GM23338 (cell line): Measurements from ENCODE around the gene PRAMEF12. TPM values are rescaled to one million over a fixed set of nuclear protein-coding genes. Genes with fewer than 3 reads are reported as not detected.

ENCODE experiments used
- ATAC-seq: fragments of 200-7000 bp; cut with Tn5 transposase; 3 replicates; pipeline ENCODE4 v1.9.1; 2020
- DNase-seq: peaks from one replicate; pipeline ENCODE4 v3.0.0-alpha.2; 2015; ENCODE audit warnings: low spot score
- H2AFZ ChIP-seq: fragments of 200-600 bp; sonication (generic); 2 replicates; pipeline ENCODE4 v1.8.0; 2016; ENCODE audit warnings: antibody characterized with exemption, mild to moderate bottlenecking, moderate library complexity
- H3F3A ChIP-seq: fragments of 200-600 bp; sonication (generic); replicated peaks from 2 replicates; pipeline ENCODE4 v1.8.0; 2017; ENCODE audit warnings: antibody characterized with exemption, mixed run types, low read depth
- H3K27ac ChIP-seq: fragments of 200-600 bp; sonication (generic); 2 replicates; pipeline ENCODE4 v1.6.1; 2016; ENCODE audit warnings: low read depth
- H3K27me3 ChIP-seq: fragments of 200-600 bp; sonication (generic); 2 replicates; pipeline ENCODE4 v1.8.0; 2016; ENCODE audit warnings: mild to moderate bottlenecking, mixed run types, moderate library complexity; ENCODE audit not compliant: insufficient read depth
- H3K36me3 ChIP-seq: fragments of 200-600 bp; sonication (generic); 2 replicates; pipeline ENCODE4 v1.8.0; 2016; ENCODE audit warnings: mild to moderate bottlenecking; ENCODE audit not compliant: insufficient read depth
- H3K4me1 ChIP-seq: fragments of 200-600 bp; sonication (generic); 2 replicates; pipeline ENCODE4 v1.8.0; 2016; ENCODE audit warnings: mild to moderate bottlenecking, moderate library complexity; ENCODE audit not compliant: insufficient read depth
- H3K4me2 ChIP-seq: fragments of 200-600 bp; sonication (generic); 2 replicates; pipeline ENCODE4 v1.7.1; 2017; ENCODE audit warnings: mixed run types
- H3K4me3 ChIP-seq: fragments of 200-600 bp; sonication (generic); 2 replicates; pipeline ENCODE4 v1.6.1; 2016; ENCODE audit warnings: mixed run types
- H3K79me2 ChIP-seq: fragments of 200-600 bp; sonication (generic); replicated peaks from 2 replicates; pipeline ENCODE4 v1.8.0; 2017; ENCODE audit warnings: mild to moderate bottlenecking; ENCODE audit not compliant: insufficient read depth
- H3K9me2 ChIP-seq: fragments of 200-600 bp; sonication (generic); 2 replicates; pipeline ENCODE4 v1.8.0; 2017; ENCODE audit not compliant: insufficient read depth
- H4K20me1 ChIP-seq: fragments of 200-600 bp; sonication (generic); replicated peaks from 2 replicates; pipeline ENCODE4 v1.8.0; 2017; ENCODE audit warnings: mild to moderate bottlenecking; ENCODE audit not compliant: insufficient read depth
- H3K27ac Mint-ChIP-seq: 2 replicates; pipeline ENCODE4 v1.8.0; 2020; ENCODE audit warnings: inconsistent platforms, mild to moderate bottlenecking, moderate library complexity, mixed read lengths
- H3K27me3 Mint-ChIP-seq: 3 replicates; pipeline ENCODE4 v1.8.0; 2022; ENCODE audit warnings: low read depth, mild to moderate bottlenecking, moderate library complexity, mixed read lengths, inconsistent platforms; ENCODE audit not compliant: insufficient read depth, poor library complexity
- H3K36me3 Mint-ChIP-seq: 3 replicates; pipeline ENCODE4 v1.8.0; 2021; ENCODE audit warnings: low read depth, mild to moderate bottlenecking, inconsistent platforms, moderate library complexity, mixed read lengths
- H3K4me1 Mint-ChIP-seq: 3 replicates; pipeline ENCODE4 v1.8.0; 2020; ENCODE audit warnings: mild to moderate bottlenecking, inconsistent platforms, mixed read lengths
- H3K4me3 Mint-ChIP-seq: 3 replicates; pipeline ENCODE4 v1.8.0; 2021; ENCODE audit warnings: moderate library complexity, mild to moderate bottlenecking, inconsistent platforms, mixed read lengths
- H3K9me3 Mint-ChIP-seq: 3 replicates; pipeline ENCODE4 v1.8.0; 2020; ENCODE audit warnings: moderate library complexity, mild to moderate bottlenecking, inconsistent platforms, mixed read lengths
- CREB1 ChIP-seq: fragments of 250-450 bp; sonication (Bioruptor Pico); IDR thresholded peaks from 2 replicates; pipeline ENCODE4 v1.5.0; 2020; ENCODE audit warnings: low read depth, mild to moderate bottlenecking, moderate library complexity
- CTCF ChIP-seq, 2 experiments: fragments of 200-600 bp in 1 of 2; sonication (generic) in 1 of 2; conservative IDR thresholded peaks; 2 replicates each; pipeline versions ENCODE4 v1.5.1 to v1.6.1; 2016 to 2017; ENCODE audit warnings: antibody characterized with exemption in 2 of 2, low read depth in 2 of 2, mild to moderate bottlenecking in 2 of 2, moderate library complexity in 1 of 2
- ETS1 ChIP-seq: IDR thresholded peaks from 2 replicates; pipeline ENCODE4 v1.6.1; 2016; ENCODE audit warnings: antibody characterized with exemption
- JUNB ChIP-seq: IDR thresholded peaks from one replicate; pipeline ENCODE4 v1.6.1; 2016; ENCODE audit warnings: antibody characterized with exemption; ENCODE audit not compliant: unreplicated experiment
- NANOG ChIP-seq: IDR thresholded peaks from 2 replicates; pipeline ENCODE4 v1.6.1; 2016; ENCODE audit warnings: antibody characterized with exemption, borderline replicate concordance
- POLR2AphosphoS5 ChIP-seq: IDR thresholded peaks from 2 replicates; pipeline ENCODE4 v1.6.1; 2016; ENCODE audit warnings: antibody characterized with exemption, low read depth
- REST ChIP-seq: IDR thresholded peaks from one replicate; pipeline ENCODE4 v1.6.1; 2018; ENCODE audit warnings: antibody characterized with exemption; ENCODE audit not compliant: unreplicated experiment
- STAT1 ChIP-seq: IDR thresholded peaks from one replicate; pipeline ENCODE4 v1.6.1; 2016; ENCODE audit warnings: antibody characterized with exemption; ENCODE audit not compliant: unreplicated experiment
- ZNF114 ChIP-seq: fragments of 250-450 bp; sonication (Bioruptor Pico); IDR thresholded peaks from 2 replicates; pipeline ENCODE4 v1.5.0; 2020; ENCODE audit warnings: mild to moderate bottlenecking, moderate library complexity
- ZNF331 ChIP-seq: fragments of 250-450 bp; sonication (Bioruptor Pico); IDR thresholded peaks from 2 replicates; pipeline ENCODE4 v1.5.0; 2020; ENCODE audit warnings: low read depth, mild to moderate bottlenecking, moderate library complexity
- ZNF462 ChIP-seq: fragments of 250-450 bp; sonication (Bioruptor Pico); IDR thresholded peaks from 2 replicates; pipeline ENCODE4 v1.5.0; 2020; ENCODE audit warnings: mild to moderate bottlenecking, moderate library complexity
- polyA plus RNA-seq: library from polyadenylated mRNA; unstranded; fragments of >200 nt; fragmentation: Nextera tagmentation; extraction: Ambion mirVana; gene quantifications from 2 replicates; pipeline ENCODE4 v1.2.1, GENCODE V29; 2016
- total RNA-seq: library from RNA; depleted of rRNA; stranded (reverse); fragments of >200 nt; shearing (Covaris generic); gene quantifications from 2 replicates; pipeline ENCODE4 v1.2.3, GENCODE V29; 2014

PRAMEF12 gene
- total and polyA plus RNA-seq, 2 experiments from 2014 or later = not detected

- Mint-ChIP-seq H3K9me3 (peaks cover 34% of the 10 kb centered on the region), H3K4me1 (0 out of 3 replicates have a peak, but pooled peaks cover under 1% of the 10 kb centered on the region), H3K36me3 (no peaks in the 10 kb centered on the region), H3K27me3 (peaks cover 2% of the 10 kb centered on the region), H3K27ac (no peak overlapping the region), H3K4me3 (no peak overlapping the region)
- Histone ChIP-seq H3K27me3 (no peaks in the 10 kb centered on the region), H3F3A (no peaks in the 10 kb centered on the region), H3K4me3 (no peak overlapping the region), H2AFZ (no peak overlapping the region), H3K4me1 (peaks cover 2% of the 10 kb centered on the region; the same call in 1 of the 2 replicates), H3K36me3 (no peaks in the 10 kb centered on the region), H3K79me2 (no peaks in the 10 kb centered on the region), H4K20me1 (no peaks in the 10 kb centered on the region), H3K27ac (no peak overlapping the region), H3K4me2 (no peak overlapping the region), H3K9me2 (no peaks in the 10 kb centered on the region)
- DNase-seq (no peak), ATAC-seq (no peak)
- no peak for TF ChIP-seq STAT1
- TF ChIP-seq POLR2AphosphoS5 = no peak
- no peak for TF ChIP-seq ZNF462
Measured at GRCh38 chr1:12778061-12778460, 4.5 kb downstream of the PRAMEF12 start.

- peaks cover 29% of the 10 kb centered on the region for H3K9me3 Mint-ChIP-seq
- Histone ChIP-seq H3K4me1 (peaks cover 6% of the 10 kb centered on the region; the same call in 1 of the 2 replicates), H3K4me2 (no peak overlapping the region), H3F3A (no peaks in the 10 kb centered on the region), H3K4me3 (no peak overlapping the region), H3K79me2 (no peaks in the 10 kb centered on the region), H3K36me3 (no peaks in the 10 kb centered on the region), H3K27me3 (no peaks in the 10 kb centered on the region), H2AFZ (no peak overlapping the region), H4K20me1 (no peaks in the 10 kb centered on the region), H3K9me2 (no peaks in the 10 kb centered on the region), H3K27ac (no peak overlapping the region)
- H3K27ac Mint-ChIP-seq = no peak overlapping the region
- ATAC-seq (no peak), DNase-seq (no peak)
- H3K27me3 Mint-ChIP-seq = peaks cover 2% of the 10 kb centered on the region
- H3K36me3 Mint-ChIP-seq = no peaks in the 10 kb centered on the region
- no peak overlapping the region for H3K4me3 Mint-ChIP-seq
- H3K4me1 Mint-ChIP-seq = 0 out of 3 replicates have a peak, but pooled peaks cover 5% of the 10 kb centered on the region
- no peak for TF ChIP-seq ETS1
- no peak for TF ChIP-seq CREB1 (CRISPR knock-in tag)
- no peak for TF ChIP-seq CTCF (conservative IDR thresholded peaks at IDR 0.05; ENCODE audit: low read depth in 2 of 2)
- TF ChIP-seq NANOG = no peak
- TF ChIP-seq REST = no peak
- no peak for TF ChIP-seq ZNF331
- no peak for TF ChIP-seq ZNF114 (CRISPR knock-in tag)
- no peak for TF ChIP-seq JUNB
Measured at GRCh38 chr1:12778907-12779306, 5.4 kb downstream of the PRAMEF12 start.
